ENCODE measurements around the gene STOX1. TPM values are rescaled to one million over a fixed set of nuclear protein-coding genes. Genes with fewer than 3 reads are reported as not detected.

STOX1 gene, protein sequence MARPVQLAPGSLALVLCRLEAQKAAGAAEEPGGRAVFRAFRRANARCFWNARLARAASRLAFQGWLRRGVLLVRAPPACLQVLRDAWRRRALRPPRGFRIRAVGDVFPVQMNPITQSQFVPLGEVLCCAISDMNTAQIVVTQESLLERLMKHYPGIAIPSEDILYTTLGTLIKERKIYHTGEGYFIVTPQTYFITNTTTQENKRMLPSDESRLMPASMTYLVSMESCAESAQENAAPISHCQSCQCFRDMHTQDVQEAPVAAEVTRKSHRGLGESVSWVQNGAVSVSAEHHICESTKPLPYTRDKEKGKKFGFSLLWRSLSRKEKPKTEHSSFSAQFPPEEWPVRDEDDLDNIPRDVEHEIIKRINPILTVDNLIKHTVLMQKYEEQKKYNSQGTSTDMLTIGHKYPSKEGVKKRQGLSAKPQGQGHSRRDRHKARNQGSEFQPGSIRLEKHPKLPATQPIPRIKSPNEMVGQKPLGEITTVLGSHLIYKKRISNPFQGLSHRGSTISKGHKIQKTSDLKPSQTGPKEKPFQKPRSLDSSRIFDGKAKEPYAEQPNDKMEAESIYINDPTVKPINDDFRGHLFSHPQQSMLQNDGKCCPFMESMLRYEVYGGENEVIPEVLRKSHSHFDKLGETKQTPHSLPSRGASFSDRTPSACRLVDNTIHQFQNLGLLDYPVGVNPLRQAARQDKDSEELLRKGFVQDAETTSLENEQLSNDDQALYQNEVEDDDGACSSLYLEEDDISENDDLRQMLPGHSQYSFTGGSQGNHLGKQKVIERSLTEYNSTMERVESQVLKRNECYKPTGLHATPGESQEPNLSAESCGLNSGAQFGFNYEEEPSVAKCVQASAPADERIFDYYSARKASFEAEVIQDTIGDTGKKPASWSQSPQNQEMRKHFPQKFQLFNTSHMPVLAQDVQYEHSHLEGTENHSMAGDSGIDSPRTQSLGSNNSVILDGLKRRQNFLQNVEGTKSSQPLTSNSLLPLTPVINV
- polyA plus RNA-seq: 5.8 TPM
- long read RNA-seq, donor 1, partial matches to known transcripts: 0 of 1 reads
- long read RNA-seq, donor 1, other reads (novel, unspliced or antisense): 0 of 1 reads
- long read RNA-seq, donor 2: 0 reads
- long read RNA-seq, donor 3: 0 reads
- long read RNA-seq, donor 4: 0 reads
- long read RNA-seq, donor 5: 0 reads
- long read RNA-seq, donor 6, partial matches to known transcripts: 0 of 1 reads
- long read RNA-seq, donor 6, other reads (novel, unspliced or antisense): 0 of 1 reads
- long read RNA-seq, donor 7, partial matches to known transcripts: 0 of 1 reads
- long read RNA-seq, donor 7, other reads (novel, unspliced or antisense): 0 of 1 reads
- long read RNA-seq, donor 8, partial matches to known transcripts: 0 of 4 reads
- long read RNA-seq, donor 8, other reads (novel, unspliced or antisense): 0 of 4 reads
- long read RNA-seq, donor 9, partial matches to known transcripts: 0 of 3 reads
- long read RNA-seq, donor 9, other reads (novel, unspliced or antisense): 0 of 3 reads
- long read RNA-seq, donor 10, partial matches to known transcripts: 0 of 1 reads
- long read RNA-seq, donor 10, other reads (novel, unspliced or antisense): 0 of 1 reads
- long read RNA-seq, donor 11, partial matches to known transcripts: 0 of 3 reads
- long read RNA-seq, donor 11, other reads (novel, unspliced or antisense): 0 of 3 reads

- 100% methylated on average over 1 of the region's 63 CpGs for WGBS (ENCODE audit: insufficient coverage, low lambda C conversion rate)
- Histone ChIP-seq H3K9me3 (ENCODE audit: control insufficient read depth, low read depth, low read length) (no peaks in the 10 kb centered on the region), H3K36me3 (ENCODE audit: control insufficient read depth, insufficient read depth, low read length) (no peaks in the 10 kb centered on the region), H3K4me3 (ENCODE audit: low read length) (peak within 1 kb of the TSS; percentile 59), H3K27me3 (ENCODE audit: control insufficient read depth, insufficient read depth, low read length) (no peaks in the 10 kb centered on the region), H3K27ac (ENCODE audit: low read length) (peak within 1 kb of the TSS; percentile 74), H3K4me1 (ENCODE audit: control insufficient read depth, insufficient read depth, low read length) (peaks cover 4% of the 10 kb centered on the region)
- peak; percentile 55 to 91 for DNase-seq
Observed at GRCh38 chr10:68826764-68827591, at the start of gene STOX1. Gene STOX1, plus strand, starts transcription at chr10:68827531. Its CDS starts 93 bp downstream, at chr10:68827624.

GRCh38 chr10:68781613-68782574 lies 45.4 kb upstream of the STOX1 start:
- peak in 1 of 2 donors; percentile 5 for DNase-seq
- H3K36me3 ChIP-seq (ENCODE audit: control insufficient read depth, insufficient read depth, low read length): peaks cover 67% of the 10 kb centered on the region
- no peak overlapping the region for H3K27ac ChIP-seq (ENCODE audit: low read length)
- WGBS (ENCODE audit: insufficient coverage, low lambda C conversion rate): 90% methylated on average over 2 of the region's 6 CpGs
- H3K4me3 ChIP-seq (ENCODE audit: low read length): no peak overlapping the region
- H3K9me3 ChIP-seq (ENCODE audit: control insufficient read depth, low read depth, low read length): no peaks in the 10 kb centered on the region
- H3K27me3 ChIP-seq (ENCODE audit: control insufficient read depth, insufficient read depth, low read length): no peaks in the 10 kb centered on the region
- no peaks in the 10 kb centered on the region for H3K4me1 ChIP-seq (ENCODE audit: control insufficient read depth, insufficient read depth, low read length)

DNA sequence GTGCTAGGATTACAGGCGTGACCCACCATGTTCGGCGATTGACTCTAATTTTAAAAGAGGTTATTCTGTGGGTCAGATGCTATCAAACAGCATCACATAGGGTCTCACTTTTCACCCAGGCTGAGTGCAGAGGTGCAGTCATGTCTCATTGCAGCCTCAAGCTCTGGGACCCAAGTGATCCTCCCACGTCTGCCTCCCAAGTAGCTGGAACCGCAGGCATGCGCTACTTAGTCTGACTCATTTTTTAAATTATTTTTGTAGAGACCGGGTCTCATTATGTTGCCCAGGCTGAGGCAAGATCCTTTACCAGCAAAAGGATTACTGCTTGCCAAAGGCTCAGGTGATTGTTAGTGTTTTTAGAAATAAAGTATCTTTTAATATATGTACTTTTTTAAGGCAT lies 42.9 kb upstream of the STOX1 start:
- Histone ChIP-seq H3K27me3 (ENCODE audit: control insufficient read depth, insufficient read depth, low read length) (no peaks in the 10 kb centered on the region), H3K27ac (ENCODE audit: low read length) (no peak overlapping the region), H3K4me3 (ENCODE audit: low read length) (no peak overlapping the region), H3K4me1 (ENCODE audit: control insufficient read depth, insufficient read depth, low read length) (no peaks in the 10 kb centered on the region), H3K36me3 (ENCODE audit: control insufficient read depth, insufficient read depth, low read length) (peaks cover 74% of the 10 kb centered on the region), H3K9me3 (ENCODE audit: control insufficient read depth, low read depth, low read length) (no peaks in the 10 kb centered on the region)
- WGBS (ENCODE audit: insufficient coverage, low lambda C conversion rate): no CpG with 5 or more reads among the region's 7 CpGs
- DNase-seq: no peak

DNA sequence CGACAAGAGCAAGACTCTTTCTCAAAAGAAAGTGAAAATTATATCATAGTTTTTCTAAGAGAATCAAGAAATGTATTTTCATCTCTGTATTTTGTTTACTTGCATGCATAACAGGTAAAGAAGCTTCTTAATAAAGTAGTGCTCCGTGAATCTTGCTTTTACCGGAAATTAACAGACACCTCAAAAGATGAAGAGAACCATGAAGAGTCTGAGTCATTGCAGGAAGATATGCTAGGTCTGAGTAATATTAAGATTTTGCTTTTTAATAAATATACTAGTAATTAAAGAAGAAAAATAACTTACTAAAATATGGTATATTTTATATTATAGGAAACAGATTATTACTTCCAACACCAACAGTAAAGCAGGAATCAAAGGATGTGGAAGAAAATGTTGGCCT lies 39.5 kb upstream of the STOX1 start:
- Histone ChIP-seq H3K4me3 (ENCODE audit: low read length) (no peak overlapping the region), H3K9me3 (ENCODE audit: control insufficient read depth, low read depth, low read length) (no peaks in the 10 kb centered on the region), H3K27me3 (ENCODE audit: control insufficient read depth, insufficient read depth, low read length) (no peaks in the 10 kb centered on the region), H3K27ac (ENCODE audit: low read length) (no peak overlapping the region), H3K4me1 (ENCODE audit: control insufficient read depth, insufficient read depth, low read length) (no peaks in the 10 kb centered on the region), H3K36me3 (ENCODE audit: control insufficient read depth, insufficient read depth, low read length) (peaks cover 72% of the 10 kb centered on the region)
- 94% methylated on average over 2 of the region's 3 CpGs for WGBS (ENCODE audit: insufficient coverage, low lambda C conversion rate)
- DNase-seq: no peak

- H3K36me3 ChIP-seq (ENCODE audit: control insufficient read depth, insufficient read depth, low read length): peaks cover 67% of the 10 kb centered on the region
- no peak overlapping the region for H3K4me3 ChIP-seq (ENCODE audit: low read length)
- no peaks in the 10 kb centered on the region for H3K9me3 ChIP-seq (ENCODE audit: control insufficient read depth, low read depth, low read length)
- no peak for DNase-seq
- no peaks in the 10 kb centered on the region for H3K27me3 ChIP-seq (ENCODE audit: control insufficient read depth, insufficient read depth, low read length)
- 100% methylated on average over 3 of the region's 10 CpGs for WGBS (ENCODE audit: insufficient coverage, low lambda C conversion rate)
- no peaks in the 10 kb centered on the region for H3K4me1 ChIP-seq (ENCODE audit: control insufficient read depth, insufficient read depth, low read length)
- H3K27ac ChIP-seq (ENCODE audit: low read length): no peak overlapping the region
Observed at GRCh38 chr10:68790476-68790875, 36.9 kb upstream of the STOX1 start.

DNA sequence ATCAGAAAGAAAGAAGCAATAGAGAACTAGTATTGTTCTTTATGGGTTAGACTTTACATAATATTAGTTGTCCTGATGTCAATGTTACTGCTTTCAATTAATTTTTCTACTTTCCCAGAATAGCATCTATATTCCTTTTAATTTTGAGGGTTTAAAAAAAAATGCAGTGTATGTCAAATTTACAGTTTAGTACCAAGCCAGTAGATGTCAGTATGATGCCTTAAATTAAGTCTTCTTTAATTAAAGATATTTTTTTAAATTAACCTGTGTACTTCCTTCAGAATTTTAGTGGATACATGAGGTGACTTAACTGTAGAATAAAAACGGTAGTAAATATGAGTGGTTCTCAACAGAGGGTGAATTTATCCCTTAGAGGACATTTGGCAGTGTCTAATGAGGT lies 35.2 kb upstream of the STOX1 start:
- Histone ChIP-seq H3K4me3 (ENCODE audit: low read length) (no peak overlapping the region), H3K36me3 (ENCODE audit: control insufficient read depth, insufficient read depth, low read length) (peaks cover 60% of the 10 kb centered on the region), H3K27ac (ENCODE audit: low read length) (no peak overlapping the region), H3K4me1 (ENCODE audit: control insufficient read depth, insufficient read depth, low read length) (no peaks in the 10 kb centered on the region), H3K9me3 (ENCODE audit: control insufficient read depth, low read depth, low read length) (no peaks in the 10 kb centered on the region), H3K27me3 (ENCODE audit: control insufficient read depth, insufficient read depth, low read length) (no peaks in the 10 kb centered on the region)
- WGBS (ENCODE audit: insufficient coverage, low lambda C conversion rate): 60% methylated on average over 1 of the region's 1 CpG
- DNase-seq: no peak

GRCh38 chr10:68795886-68796532 lies 31.3 kb upstream of the STOX1 start:
- H3K4me3 ChIP-seq (ENCODE audit: low read length): no peak overlapping the region
- WGBS (ENCODE audit: insufficient coverage, low lambda C conversion rate): no CpG with 5 or more reads among the region's 4 CpGs
- no peak for DNase-seq
- no peaks in the 10 kb centered on the region for H3K4me1 ChIP-seq (ENCODE audit: control insufficient read depth, insufficient read depth, low read length)
- H3K36me3 ChIP-seq (ENCODE audit: control insufficient read depth, insufficient read depth, low read length): peaks cover 28% of the 10 kb centered on the region
- no peak overlapping the region for H3K27ac ChIP-seq (ENCODE audit: low read length)
- no peaks in the 10 kb centered on the region for H3K9me3 ChIP-seq (ENCODE audit: control insufficient read depth, low read depth, low read length)
- no peaks in the 10 kb centered on the region for H3K27me3 ChIP-seq (ENCODE audit: control insufficient read depth, insufficient read depth, low read length)

DNA sequence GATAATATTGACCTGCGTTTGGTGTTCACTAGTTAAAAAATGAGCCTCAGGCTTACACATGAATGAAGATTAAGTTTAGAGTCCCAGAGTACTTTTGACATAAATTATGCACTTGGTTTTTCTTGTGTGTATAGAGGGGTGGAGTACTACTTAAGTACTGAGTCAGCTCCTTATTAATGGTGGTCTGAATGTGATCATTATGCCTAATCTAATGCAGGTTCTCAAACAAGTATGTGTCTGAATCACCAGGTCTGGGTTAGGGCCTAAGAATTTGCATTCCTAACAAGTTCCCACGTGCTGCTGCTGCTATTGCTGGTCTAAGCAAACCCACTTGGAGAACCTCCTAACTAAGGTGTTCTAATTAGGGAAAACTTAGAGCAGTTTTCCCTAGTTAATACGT lies 30.7 kb upstream of the STOX1 start:
- H3K36me3 ChIP-seq (ENCODE audit: control insufficient read depth, insufficient read depth, low read length): peaks cover 26% of the 10 kb centered on the region
- DNase-seq: no peak
- WGBS (ENCODE audit: insufficient coverage, low lambda C conversion rate): no CpG with 5 or more reads among the region's 3 CpGs
- H3K4me1 ChIP-seq (ENCODE audit: control insufficient read depth, insufficient read depth, low read length): no peaks in the 10 kb centered on the region
- H3K9me3 ChIP-seq (ENCODE audit: control insufficient read depth, low read depth, low read length): no peaks in the 10 kb centered on the region
- H3K27ac ChIP-seq (ENCODE audit: low read length): no peak overlapping the region
- no peak overlapping the region for H3K4me3 ChIP-seq (ENCODE audit: low read length)
- H3K27me3 ChIP-seq (ENCODE audit: control insufficient read depth, insufficient read depth, low read length): no peaks in the 10 kb centered on the region

Measured in large intestine (tissue), 12 donors.